Vagina (tissue), 2 donors: Measurements from ENCODE around the gene PIAS1. TPM values are rescaled to one million over a fixed set of nuclear protein-coding genes. Genes with fewer than 3 reads are reported as not detected.

Source experiments
- DNase-seq, 2 donors: peaks; one replicate each; pipeline ENCODE4 v3.0.0-alpha.2; 2017; ENCODE audit errors: extremely low spot score in 2 of 2
- H3K27ac ChIP-seq: fragments of 200-600 bp; sonication (generic); one replicate; pipeline ENCODE4 v1.5.1; 2019
- H3K27me3 ChIP-seq: fragments of 200-600 bp; sonication (generic); one replicate; pipeline ENCODE4 v1.5.1; 2019
- H3K36me3 ChIP-seq, 2 donors: fragments of 200-600 bp; sonication (generic); one replicate each; pipeline ENCODE4 v1.5.1; 2017 to 2019
- H3K4me1 ChIP-seq: fragments of 200-600 bp; sonication (generic); one replicate; pipeline ENCODE4 v1.5.1; 2019
- H3K4me3 ChIP-seq, 2 donors: fragments of 200-600 bp; sonication (generic); 1 replicate in 1 of 2; 2 replicates in 1 of 2; pipeline ENCODE4 v1.5.1; 2016 to 2019
- H3K9me3 ChIP-seq: fragments of 200-600 bp; sonication (generic); one replicate; pipeline ENCODE4 v1.5.1; 2019
- POLR2A ChIP-seq, 2 donors: fragments of 450-650 bp; IDR thresholded peaks; one replicate each; pipeline ENCODE4 v1.6.1; 2017; ENCODE audit warnings: antibody characterized with exemption in 2 of 2, mild to moderate bottlenecking in 2 of 2, moderate library complexity in 2 of 2
- POLR2AphosphoS5 ChIP-seq, 2 donors: sonication (generic); formaldehyde crosslinking; IDR thresholded peaks; one replicate each; pipeline ENCODE4 v1.9.0; 2017; ENCODE audit warnings: antibody characterized with exemption in 2 of 2, mild to moderate bottlenecking in 2 of 2, low read depth in 1 of 2; ENCODE audit not compliant: insufficient read depth in 1 of 2
- intact Hi-C: fragments of 100-400 bp; cut with DNase I; formaldehyde crosslinking; loops from one replicate; pipeline ENCODE4 v1.15.1; 2023
- total RNA-seq: library from RNA; depleted of rRNA; stranded (reverse); fragments of >200 nt; gene quantifications from one replicate; pipeline ENCODE4 v1.2.3, GENCODE V29; 2016
- TF ChIP-seq, protein P1 (sequence below), 3 experiments: fragments of 450-650 bp in 2 of 3; fragments of 200-600 bp in 1 of 3; sonication (generic) in 1 of 3; IDR thresholded peaks; one replicate each; pipeline ENCODE4 v1.5.1; 2017 to 2019; ENCODE audit warnings: antibody characterized with exemption in 3 of 3, mild to moderate bottlenecking in 2 of 3, moderate library complexity in 2 of 3

Gene PIAS1
- total RNA-seq, 1 donor from 2014 or later, result 88.1 TPM

DNA sequence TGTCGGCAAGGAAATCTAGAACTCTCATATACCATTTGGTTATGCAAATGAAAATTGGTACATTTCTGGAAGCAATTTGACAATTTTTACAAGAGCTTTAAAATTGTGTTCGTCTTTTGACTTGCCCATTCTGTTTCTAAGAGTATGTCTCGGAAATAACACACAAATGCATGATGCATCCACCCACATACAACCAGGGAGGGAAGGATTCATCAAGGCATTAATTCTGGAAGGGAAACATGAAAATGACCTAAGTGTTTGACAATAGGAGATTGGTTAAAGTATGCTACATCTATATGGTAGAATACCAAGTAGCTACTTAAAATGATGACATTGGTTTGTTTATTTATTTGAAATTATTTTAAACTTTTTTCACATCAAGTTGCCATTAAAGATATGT, 58.6 kb downstream of the PIAS1 start:
- peaks cover 35% of the 10 kb centered on the region for H3K4me1 ChIP-seq
- H3K27ac ChIP-seq, result no peak overlapping the region
- TF ChIP-seq POLR2AphosphoS5 (IDR thresholded peaks at IDR 0.05; ENCODE audit: insufficient read depth in 1 of 2, low read depth in 1 of 2) (no peak), POLR2A (IDR thresholded peaks at IDR 0.05) (no peak)
- TF ChIP-seq, protein P1, sequence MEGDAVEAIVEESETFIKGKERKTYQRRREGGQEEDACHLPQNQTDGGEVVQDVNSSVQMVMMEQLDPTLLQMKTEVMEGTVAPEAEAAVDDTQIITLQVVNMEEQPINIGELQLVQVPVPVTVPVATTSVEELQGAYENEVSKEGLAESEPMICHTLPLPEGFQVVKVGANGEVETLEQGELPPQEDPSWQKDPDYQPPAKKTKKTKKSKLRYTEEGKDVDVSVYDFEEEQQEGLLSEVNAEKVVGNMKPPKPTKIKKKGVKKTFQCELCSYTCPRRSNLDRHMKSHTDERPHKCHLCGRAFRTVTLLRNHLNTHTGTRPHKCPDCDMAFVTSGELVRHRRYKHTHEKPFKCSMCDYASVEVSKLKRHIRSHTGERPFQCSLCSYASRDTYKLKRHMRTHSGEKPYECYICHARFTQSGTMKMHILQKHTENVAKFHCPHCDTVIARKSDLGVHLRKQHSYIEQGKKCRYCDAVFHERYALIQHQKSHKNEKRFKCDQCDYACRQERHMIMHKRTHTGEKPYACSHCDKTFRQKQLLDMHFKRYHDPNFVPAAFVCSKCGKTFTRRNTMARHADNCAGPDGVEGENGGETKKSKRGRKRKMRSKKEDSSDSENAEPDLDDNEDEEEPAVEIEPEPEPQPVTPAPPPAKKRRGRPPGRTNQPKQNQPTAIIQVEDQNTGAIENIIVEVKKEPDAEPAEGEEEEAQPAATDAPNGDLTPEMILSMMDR (IDR thresholded peaks at IDR 0.05), result no peak
- intact Hi-C loops, result no loop called here
- DNase-seq, result no peak
- no peaks in the 10 kb centered on the region for H3K27me3 ChIP-seq
- no peak overlapping the region for H3K4me3 ChIP-seq
- H3K36me3 ChIP-seq, result no peaks in the 10 kb centered on the region
- no peaks in the 10 kb centered on the region for H3K9me3 ChIP-seq

DNA sequence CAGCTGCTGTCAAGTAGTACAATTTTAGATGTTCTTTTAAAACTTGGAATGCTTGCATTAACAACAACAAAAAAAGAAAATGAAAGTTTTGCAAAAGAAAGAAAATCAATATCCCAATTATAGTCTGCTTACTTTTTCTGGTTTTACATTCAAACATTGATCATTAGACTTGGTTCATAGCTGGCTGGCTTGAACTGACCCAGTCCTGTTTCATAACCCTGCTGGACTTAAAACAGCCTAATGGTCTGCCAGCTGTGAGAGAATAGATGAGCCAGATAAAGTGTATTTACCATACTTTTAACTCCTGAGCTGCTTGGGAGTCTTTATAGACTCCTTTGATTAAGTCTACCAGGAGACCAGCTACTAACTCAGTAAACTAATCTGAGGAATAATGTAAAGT, 59.2 kb downstream of the PIAS1 start:
- TF ChIP-seq POLR2AphosphoS5 (IDR thresholded peaks at IDR 0.05; ENCODE audit: insufficient read depth in 1 of 2, low read depth in 1 of 2) (no peak), POLR2A (IDR thresholded peaks at IDR 0.05) (no peak)
- TF ChIP-seq, protein P1 (IDR thresholded peaks at IDR 0.05), result no peak
- peaks cover 30% of the 10 kb centered on the region for H3K4me1 ChIP-seq

DNA sequence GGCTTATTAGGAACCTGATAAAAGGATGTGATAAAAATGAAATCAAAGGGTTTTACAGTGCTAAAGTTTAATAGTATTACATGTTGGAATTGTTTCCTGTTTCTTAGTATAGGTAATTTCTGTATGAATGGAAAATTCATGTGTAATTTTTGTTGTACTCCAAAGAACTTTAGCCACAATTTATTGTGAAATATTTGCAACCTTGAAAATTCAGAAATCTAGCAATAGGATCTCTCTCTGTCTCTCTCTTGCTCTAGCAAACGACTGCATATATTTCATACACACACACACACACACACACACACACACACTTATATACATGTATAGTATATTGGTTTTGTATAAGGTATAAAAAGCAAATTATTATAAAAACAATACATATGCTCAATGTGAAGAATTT, 59.6 kb downstream of the PIAS1 start:
- Histone ChIP-seq H3K27me3 (no peaks in the 10 kb centered on the region), H3K9me3 (no peaks in the 10 kb centered on the region), H3K36me3 (no peaks in the 10 kb centered on the region), H3K4me3 (peak overlapping the region in 1 of 2 donors; percentile 13), H3K4me1 (peaks cover 27% of the 10 kb centered on the region), H3K27ac (peak overlapping the region; percentile 22)
- no peak for TF ChIP-seq POLR2AphosphoS5 (IDR thresholded peaks at IDR 0.05; ENCODE audit: insufficient read depth in 1 of 2, low read depth in 1 of 2)
- TF ChIP-seq, protein P1 (IDR thresholded peaks at IDR 0.05), result no peak
- TF ChIP-seq POLR2A (IDR thresholded peaks at IDR 0.05), result no peak
- DNase-seq, result no peak
- intact Hi-C loops, result no loop called here

More for the DNA sequence above, 59.2 kb downstream of the PIAS1 start:
- H3K36me3 ChIP-seq, result no peaks in the 10 kb centered on the region
- DNase-seq, result no peak
- peak overlapping the region; percentile 22 for H3K27ac ChIP-seq
- no peak overlapping the region for H3K4me3 ChIP-seq
- intact Hi-C loops, result no loop called here
- H3K9me3 ChIP-seq, result no peaks in the 10 kb centered on the region
- no peaks in the 10 kb centered on the region for H3K27me3 ChIP-seq

DNA sequence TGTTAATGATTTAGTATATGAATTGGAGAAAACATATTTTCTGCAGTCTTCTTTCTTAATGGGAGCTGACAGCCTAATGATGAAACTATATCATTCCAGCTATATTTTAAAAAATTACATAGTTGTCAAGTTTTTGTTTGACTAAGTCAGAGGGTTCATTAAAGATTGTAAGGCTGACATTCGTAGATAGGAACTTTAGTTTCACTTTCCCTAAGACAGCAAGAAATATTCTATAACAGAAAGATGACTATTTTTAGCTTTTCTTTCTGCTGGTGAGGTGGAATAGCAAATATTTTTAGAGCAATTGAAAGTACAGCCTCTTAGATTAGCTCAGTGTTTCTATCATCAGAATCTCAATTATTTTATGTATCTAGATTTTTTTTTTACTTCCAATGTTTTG, 60.2 kb downstream of the PIAS1 start:
- intact Hi-C loops, result no loop called here
- no peaks in the 10 kb centered on the region for H3K36me3 ChIP-seq
- no peak for DNase-seq
- no peak overlapping the region for H3K27ac ChIP-seq
- peaks cover 27% of the 10 kb centered on the region for H3K4me1 ChIP-seq
- H3K27me3 ChIP-seq, result no peaks in the 10 kb centered on the region
- H3K4me3 ChIP-seq, result peak overlapping the region; percentile 2 to 13
- TF ChIP-seq POLR2AphosphoS5 (IDR thresholded peaks at IDR 0.05; ENCODE audit: insufficient read depth in 1 of 2, low read depth in 1 of 2) (no peak), POLR2A (IDR thresholded peaks at IDR 0.05) (no peak)
- TF ChIP-seq, protein P1 (IDR thresholded peaks at IDR 0.05), result no peak
- H3K9me3 ChIP-seq, result no peaks in the 10 kb centered on the region

GRCh38 chr15:68114840-68115239, 60.7 kb downstream of the PIAS1 start:
- H3K27me3 ChIP-seq, result no peaks in the 10 kb centered on the region
- intact Hi-C loops, result no loop called here
- peak overlapping the region in 1 of 2 donors; percentile 2 for H3K4me3 ChIP-seq
- no peak for DNase-seq
- no peak overlapping the region for H3K27ac ChIP-seq
- no peak for TF ChIP-seq POLR2A (IDR thresholded peaks at IDR 0.05)
- TF ChIP-seq, protein P1 (IDR thresholded peaks at IDR 0.05), result no peak
- no peak for TF ChIP-seq POLR2AphosphoS5 (IDR thresholded peaks at IDR 0.05; ENCODE audit: insufficient read depth in 1 of 2, low read depth in 1 of 2)
- H3K9me3 ChIP-seq, result no peaks in the 10 kb centered on the region
- H3K36me3 ChIP-seq, result no peaks in the 10 kb centered on the region
- peaks cover 29% of the 10 kb centered on the region for H3K4me1 ChIP-seq
